SK-N-SH (cell line): ENCODE data around the gene TACC2.

Experiments used
- TF ChIP-seq, protein P1 (sequence below): fragments of 200-600 bp; sonication (generic); IDR thresholded peaks from 2 replicates; pipeline ENCODE4 v1.6.1; 2017; ENCODE audit warnings: antibody characterized with exemption, mild to moderate bottlenecking, moderate library complexity
- TF ChIP-seq, protein P2 (sequence below): fragments of 150-350 bp; IDR thresholded peaks from 2 replicates; pipeline ENCODE4 v1.6.1; 2017; ENCODE audit warnings: antibody characterized with exemption, low read length, low read depth, borderline replicate concordance

DNA sequence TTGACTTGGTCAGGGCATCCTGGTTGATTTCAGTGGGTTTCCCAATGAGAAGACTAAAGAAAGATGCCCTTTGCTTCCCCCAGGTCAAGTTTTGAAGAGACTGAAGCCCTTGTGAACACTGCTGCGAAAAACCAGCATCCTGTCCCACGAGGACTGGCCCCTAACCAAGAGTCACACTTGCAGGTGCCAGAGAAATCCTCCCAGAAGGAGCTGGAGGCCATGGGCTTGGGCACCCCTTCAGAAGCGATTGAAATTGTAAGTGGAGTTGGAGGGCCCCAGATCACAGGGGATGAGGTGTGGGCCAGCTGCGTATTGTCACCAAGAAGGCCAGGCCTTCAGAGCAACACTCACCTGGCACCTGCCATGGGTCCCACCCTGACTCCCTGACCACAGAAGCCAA is 238.8 kb downstream of the TACC2 start:
- TF ChIP-seq, protein P1, sequence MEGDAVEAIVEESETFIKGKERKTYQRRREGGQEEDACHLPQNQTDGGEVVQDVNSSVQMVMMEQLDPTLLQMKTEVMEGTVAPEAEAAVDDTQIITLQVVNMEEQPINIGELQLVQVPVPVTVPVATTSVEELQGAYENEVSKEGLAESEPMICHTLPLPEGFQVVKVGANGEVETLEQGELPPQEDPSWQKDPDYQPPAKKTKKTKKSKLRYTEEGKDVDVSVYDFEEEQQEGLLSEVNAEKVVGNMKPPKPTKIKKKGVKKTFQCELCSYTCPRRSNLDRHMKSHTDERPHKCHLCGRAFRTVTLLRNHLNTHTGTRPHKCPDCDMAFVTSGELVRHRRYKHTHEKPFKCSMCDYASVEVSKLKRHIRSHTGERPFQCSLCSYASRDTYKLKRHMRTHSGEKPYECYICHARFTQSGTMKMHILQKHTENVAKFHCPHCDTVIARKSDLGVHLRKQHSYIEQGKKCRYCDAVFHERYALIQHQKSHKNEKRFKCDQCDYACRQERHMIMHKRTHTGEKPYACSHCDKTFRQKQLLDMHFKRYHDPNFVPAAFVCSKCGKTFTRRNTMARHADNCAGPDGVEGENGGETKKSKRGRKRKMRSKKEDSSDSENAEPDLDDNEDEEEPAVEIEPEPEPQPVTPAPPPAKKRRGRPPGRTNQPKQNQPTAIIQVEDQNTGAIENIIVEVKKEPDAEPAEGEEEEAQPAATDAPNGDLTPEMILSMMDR = no peak
- TF ChIP-seq, protein P2, sequence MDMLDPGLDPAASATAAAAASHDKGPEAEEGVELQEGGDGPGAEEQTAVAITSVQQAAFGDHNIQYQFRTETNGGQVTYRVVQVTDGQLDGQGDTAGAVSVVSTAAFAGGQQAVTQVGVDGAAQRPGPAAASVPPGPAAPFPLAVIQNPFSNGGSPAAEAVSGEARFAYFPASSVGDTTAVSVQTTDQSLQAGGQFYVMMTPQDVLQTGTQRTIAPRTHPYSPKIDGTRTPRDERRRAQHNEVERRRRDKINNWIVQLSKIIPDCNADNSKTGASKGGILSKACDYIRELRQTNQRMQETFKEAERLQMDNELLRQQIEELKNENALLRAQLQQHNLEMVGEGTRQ = no peak
